ENCODE measurements around the gene DEFB119. TPM values are rescaled to one million over a fixed set of nuclear protein-coding genes. Genes with fewer than 3 reads are reported as not detected.

Gene DEFB119
- total RNA-seq, 1 experiment from 2014 or later = not detected

Other genes with a start within 250 kb of the DEFB119 start
- not detected in 2 replicates for gene DEFB115, start 132.9 kb downstream of the DEFB119 start, total RNA-seq (2014; rRNA removed; shearing (Covaris generic); ENCODE audit: low replicate concordance)
- not detected in 2 replicates for gene DEFB116, start 82.0 kb downstream of the DEFB119 start, total RNA-seq (2014; rRNA removed; shearing (Covaris generic); ENCODE audit: low replicate concordance)
- not detected in 2 replicates for gene DEFB118, start 22.0 kb downstream of the DEFB119 start, total RNA-seq (2014; rRNA removed; shearing (Covaris generic); ENCODE audit: low replicate concordance)
- gene DEFB121, start 15.6 kb upstream of the DEFB119 start, total RNA-seq (2014; rRNA removed; shearing (Covaris generic); ENCODE audit: low replicate concordance) = not detected in 2 replicates
- gene DEFB123, start 50.0 kb upstream of the DEFB119 start, total RNA-seq (2014; rRNA removed; shearing (Covaris generic); ENCODE audit: low replicate concordance) = not detected in 2 replicates
- not detected in 2 replicates for gene DEFB124, start 84.5 kb upstream of the DEFB119 start, total RNA-seq (2014; rRNA removed; shearing (Covaris generic); ENCODE audit: low replicate concordance)
- gene REM1, start 84.7 kb upstream of the DEFB119 start, total RNA-seq (2014; rRNA removed; shearing (Covaris generic); ENCODE audit: low replicate concordance) = not detected in 2 replicates
- gene HM13, start 123.9 kb upstream of the DEFB119 start, total RNA-seq (2014; rRNA removed; shearing (Covaris generic); ENCODE audit: low replicate concordance) = 283 and 338 TPM in 2 replicates
- 1,473 and 1,479 TPM in 2 replicates for gene ID1, start 214.7 kb upstream of the DEFB119 start, total RNA-seq (2014; rRNA removed; shearing (Covaris generic); ENCODE audit: low replicate concordance)
- not detected in 2 replicates for gene COX4I2, start 247.3 kb upstream of the DEFB119 start, total RNA-seq (2014; rRNA removed; shearing (Covaris generic); ENCODE audit: low replicate concordance)

Measured in Caki2 (cell line).